HG03196 (cell line): ENCODE results near the gene RPTOR.
"Not testable (repeated sequence)": the region's sequence is repeated elsewhere in the genome, so short reads cannot be mapped to it uniquely, and the experiment has no call there.

Experiments
- ATAC-seq: cut with Tn5 transposase; IDR thresholded peaks from one replicate; pipeline ENCODE4 v1.9.1; 2021; ENCODE audit not compliant: unreplicated experiment

Gene RPTOR

GRCh38 chr17:80683625-80684104 lies 139.0 kb downstream of the RPTOR start:
- no peak for ATAC-seq

GRCh38 chr17:80687839-80688238 lies 143.2 kb downstream of the RPTOR start:
- no peak for ATAC-seq

GRCh38 chr17:80689129-80689619 lies 144.5 kb downstream of the RPTOR start:
- ATAC-seq = no peak

GRCh38 chr17:80691784-80692183 lies 147.1 kb downstream of the RPTOR start:
- no peak for ATAC-seq

- no peak for ATAC-seq
Observed at GRCh38 chr17:80692931-80693467, 148.4 kb downstream of the RPTOR start.

GRCh38 chr17:80693511-80693910 lies 148.9 kb downstream of the RPTOR start:
- no peak for ATAC-seq

- no peak for ATAC-seq
Observed at GRCh38 chr17:80694085-80694991, 149.7 kb downstream of the RPTOR start.

- ATAC-seq = no peak
Observed at GRCh38 chr17:80694992-80695912, 150.6 kb downstream of the RPTOR start.

GRCh38 chr17:80695979-80696378 lies 151.3 kb downstream of the RPTOR start:
- ATAC-seq = no peak

GRCh38 chr17:80696456-80696855 lies 151.8 kb downstream of the RPTOR start:
- no peak for ATAC-seq

GRCh38 chr17:80696964-80697363 lies 152.3 kb downstream of the RPTOR start:
- no peak for ATAC-seq

GRCh38 chr17:80698297-80698696 lies 153.7 kb downstream of the RPTOR start:
- no peak for ATAC-seq

GRCh38 chr17:80699205-80699604 lies 154.6 kb downstream of the RPTOR start:
- not testable (repeated sequence) for ATAC-seq

- ATAC-seq = no peak
Observed at GRCh38 chr17:80701730-80702129, 157.1 kb downstream of the RPTOR start.

GRCh38 chr17:80702315-80703141 lies 157.9 kb downstream of the RPTOR start:
- ATAC-seq = no peak

GRCh38 chr17:80703142-80703478 lies 158.5 kb downstream of the RPTOR start:
- no peak for ATAC-seq

GRCh38 chr17:80704381-80704819 lies 159.8 kb downstream of the RPTOR start:
- no peak for ATAC-seq

- no peak for ATAC-seq
Observed at GRCh38 chr17:80704894-80705293, 160.3 kb downstream of the RPTOR start.

GRCh38 chr17:80705988-80706387 lies 161.3 kb downstream of the RPTOR start:
- no peak for ATAC-seq

- ATAC-seq = no peak
Observed at GRCh38 chr17:80706463-80706867, 161.8 kb downstream of the RPTOR start.
